AG09309 (cell line): ENCODE measurements around the gene TNK1.
"Not testable (repeated sequence)": the region's sequence is repeated elsewhere in the genome, so short reads cannot be mapped to it uniquely, and the experiment has no call there.

ENCODE experiments used
- DNase-seq: peaks from one replicate; pipeline ENCODE4 v3.0.0-alpha.2; 2010; ENCODE audit warnings: low read depth
- H3K4me3 ChIP-seq: 2 replicates; pipeline ENCODE4 v1.5.1; 2011; ENCODE audit warnings: mild to moderate bottlenecking, low read depth, low read length, moderate library complexity; ENCODE audit not compliant: control insufficient read depth
- TF ChIP-seq, protein P1 (sequence below): IDR thresholded peaks from 2 replicates; pipeline ENCODE4 v1.5.1; 2011; ENCODE audit warnings: mild to moderate bottlenecking, low read depth, low read length, inconsistent platforms; ENCODE audit not compliant: insufficient read depth, control insufficient read depth; ENCODE audit errors: missing control alignments

Gene TNK1

DNA sequence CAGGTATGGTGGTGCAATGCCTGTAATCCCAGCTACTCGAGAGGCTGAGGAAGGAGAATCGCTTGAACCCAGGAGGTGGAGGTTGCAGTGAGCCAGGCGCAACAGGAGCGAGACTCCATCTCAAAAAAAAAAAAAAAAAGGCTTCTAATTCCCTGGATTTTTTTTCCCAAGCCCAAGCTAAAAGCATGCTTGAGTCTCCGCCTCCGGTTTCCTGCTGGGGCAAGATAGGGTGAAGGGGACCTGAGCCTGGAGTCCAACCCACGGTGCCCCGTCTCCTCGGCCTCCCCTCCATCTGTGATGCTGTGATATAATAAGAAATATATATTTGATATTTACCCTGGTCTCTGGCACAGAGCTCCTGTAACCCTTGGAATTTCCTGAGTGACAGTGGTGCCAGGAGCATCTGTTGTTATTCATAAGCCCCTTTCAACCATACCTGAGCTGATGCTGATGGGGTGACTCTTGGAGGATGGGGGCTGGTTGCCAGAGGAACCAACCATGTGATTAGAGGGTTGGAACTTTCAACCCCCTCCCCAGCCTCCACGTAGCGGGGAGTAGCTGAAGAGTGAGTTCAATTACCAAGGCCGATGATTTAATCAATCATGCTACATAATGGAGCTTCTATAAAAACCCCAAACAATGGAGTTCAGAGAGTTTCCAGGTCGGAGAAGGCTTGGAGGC is 12.8 kb upstream of the TNK1 start:
- DNase-seq: no peak
- H3K4me3 ChIP-seq: no peak overlapping the region
- TF ChIP-seq, protein P1, sequence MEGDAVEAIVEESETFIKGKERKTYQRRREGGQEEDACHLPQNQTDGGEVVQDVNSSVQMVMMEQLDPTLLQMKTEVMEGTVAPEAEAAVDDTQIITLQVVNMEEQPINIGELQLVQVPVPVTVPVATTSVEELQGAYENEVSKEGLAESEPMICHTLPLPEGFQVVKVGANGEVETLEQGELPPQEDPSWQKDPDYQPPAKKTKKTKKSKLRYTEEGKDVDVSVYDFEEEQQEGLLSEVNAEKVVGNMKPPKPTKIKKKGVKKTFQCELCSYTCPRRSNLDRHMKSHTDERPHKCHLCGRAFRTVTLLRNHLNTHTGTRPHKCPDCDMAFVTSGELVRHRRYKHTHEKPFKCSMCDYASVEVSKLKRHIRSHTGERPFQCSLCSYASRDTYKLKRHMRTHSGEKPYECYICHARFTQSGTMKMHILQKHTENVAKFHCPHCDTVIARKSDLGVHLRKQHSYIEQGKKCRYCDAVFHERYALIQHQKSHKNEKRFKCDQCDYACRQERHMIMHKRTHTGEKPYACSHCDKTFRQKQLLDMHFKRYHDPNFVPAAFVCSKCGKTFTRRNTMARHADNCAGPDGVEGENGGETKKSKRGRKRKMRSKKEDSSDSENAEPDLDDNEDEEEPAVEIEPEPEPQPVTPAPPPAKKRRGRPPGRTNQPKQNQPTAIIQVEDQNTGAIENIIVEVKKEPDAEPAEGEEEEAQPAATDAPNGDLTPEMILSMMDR: no peak

- not testable (repeated sequence) for DNase-seq
These were observed 12.3 kb upstream of the TNK1 start for GRCh38 chr17:7368599-7368994.

GRCh38 chr17:7369825-7370224 is 11.1 kb upstream of the TNK1 start:
- TF ChIP-seq, protein P1: no peak
- no peak for DNase-seq
- no peak overlapping the region for H3K4me3 ChIP-seq

More at GRCh38 chr17:7368599-7368994, 12.3 kb upstream of the TNK1 start:
- not testable (repeated sequence) for H3K4me3 ChIP-seq

DNA sequence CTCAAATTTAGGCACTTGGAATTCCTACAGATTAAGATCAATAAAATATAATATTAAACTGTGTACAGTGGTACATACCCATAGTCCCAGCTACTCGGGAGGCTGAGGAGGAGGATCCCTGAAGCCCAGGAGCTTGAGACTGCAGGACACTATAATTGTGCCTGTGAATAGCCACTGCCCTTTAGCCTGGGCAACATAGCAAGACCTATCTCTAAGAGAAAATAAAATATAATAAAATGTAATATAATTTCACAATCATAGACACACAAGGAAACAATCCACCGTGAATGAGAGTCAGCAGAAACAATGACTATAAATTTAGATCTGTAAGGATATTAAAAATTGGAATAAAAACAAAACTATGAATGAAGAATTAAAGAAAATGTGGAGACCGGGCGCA is 10.0 kb upstream of the TNK1 start:
- no peak overlapping the region for H3K4me3 ChIP-seq
- TF ChIP-seq, protein P1: no peak
- no peak for DNase-seq

- TF ChIP-seq, protein P1: no peak
These were observed 6.5 kb upstream of the TNK1 start for GRCh38 chr17:7374353-7374752.

DNA sequence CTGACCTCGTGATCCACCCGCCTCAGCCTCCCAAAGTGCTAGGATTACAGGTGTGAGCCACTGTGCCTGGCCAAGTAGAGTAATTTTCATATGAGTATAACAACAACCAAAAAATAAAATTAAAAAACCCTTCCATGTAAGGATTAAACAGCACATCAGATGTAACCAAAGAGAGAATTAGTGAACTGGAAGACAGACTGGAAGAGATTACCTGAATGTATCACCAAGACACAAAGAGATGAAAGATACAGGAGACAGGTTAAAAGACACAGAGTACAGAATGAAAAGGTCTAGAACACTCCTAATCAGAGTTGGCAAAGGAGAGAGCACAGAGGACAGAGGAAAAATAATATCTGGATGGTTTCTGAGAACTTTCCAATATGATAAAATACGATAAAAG is 1.8 kb upstream of the TNK1 start:
- DNase-seq: no peak
- H3K4me3 ChIP-seq: no peak overlapping the region
- TF ChIP-seq, protein P1: no peak

More at GRCh38 chr17:7374353-7374752, 6.5 kb upstream of the TNK1 start:
- H3K4me3 ChIP-seq: no peak overlapping the region
- DNase-seq: no peak

DNA sequence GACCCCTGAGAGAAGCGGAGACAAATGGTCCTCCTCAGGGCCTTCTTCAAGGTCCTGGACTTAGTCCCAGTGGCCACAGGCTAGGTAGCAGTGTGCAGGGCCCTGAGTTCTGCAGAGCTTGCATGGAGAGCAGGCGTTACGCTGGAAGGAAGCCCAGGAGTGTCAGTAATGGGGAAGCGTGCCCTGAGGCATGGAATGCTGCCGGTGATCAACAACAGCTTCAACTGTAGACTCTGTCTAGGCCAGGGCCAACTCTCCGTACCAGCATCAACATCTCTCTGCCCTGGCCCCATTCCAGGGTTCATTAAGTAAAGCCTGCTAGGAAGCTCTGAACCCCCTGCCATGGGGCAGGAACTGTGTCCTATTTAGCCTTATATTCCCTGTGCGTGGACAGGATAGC is 568 bp upstream of the TNK1 start:
- TF ChIP-seq, protein P1: no peak
- peak; percentile 11 for DNase-seq
- H3K4me3 ChIP-seq: peak overlapping the region; percentile 31
